HuH-7.5 (cell line): ENCODE results near the gene CNTLN.
"Not testable (repeated sequence)": the region's sequence is repeated elsewhere in the genome, so short reads cannot be mapped to it uniquely, and the experiment has no call there.

Experiments used
- DNase-seq: peaks from one replicate; pipeline ENCODE4 v3.0.0; 2011; ENCODE audit warnings: low spot score

CNTLN gene

GRCh38 chr9:17423681-17424011 is 288.8 kb downstream of the CNTLN start:
- no peak for DNase-seq

- no peak for DNase-seq
These were observed 290.5 kb downstream of the CNTLN start for GRCh38 chr9:17425384-17425783.

- no peak for DNase-seq
These were observed 298.7 kb downstream of the CNTLN start for GRCh38 chr9:17433526-17433925.

GRCh38 chr9:17436854-17437253 is 302.0 kb downstream of the CNTLN start:
- peak; percentile 3 for DNase-seq

GRCh38 chr9:17437813-17438212 is 303.0 kb downstream of the CNTLN start:
- no peak for DNase-seq

GRCh38 chr9:17445126-17445525 is 310.3 kb downstream of the CNTLN start:
- DNase-seq, result not testable (repeated sequence)

- no peak for DNase-seq
These were observed 318.9 kb downstream of the CNTLN start for GRCh38 chr9:17453751-17454150.

GRCh38 chr9:17462869-17463464 is 328.1 kb downstream of the CNTLN start:
- DNase-seq, result no peak

GRCh38 chr9:17470036-17470813 is 335.4 kb downstream of the CNTLN start:
- no peak for DNase-seq

GRCh38 chr9:17472126-17472525 is 337.3 kb downstream of the CNTLN start:
- no peak for DNase-seq

- no peak for DNase-seq
These were observed 341.6 kb downstream of the CNTLN start for GRCh38 chr9:17476401-17476800.

GRCh38 chr9:17477816-17478215 is 343.0 kb downstream of the CNTLN start:
- no peak for DNase-seq

- DNase-seq, result no peak
These were observed 346.1 kb downstream of the CNTLN start for GRCh38 chr9:17480966-17481365.

- DNase-seq, result no peak
These were observed 346.7 kb downstream of the CNTLN start for GRCh38 chr9:17481565-17481964.

- DNase-seq, result no peak
These were observed 350.1 kb downstream of the CNTLN start for GRCh38 chr9:17484906-17485305.

GRCh38 chr9:17486396-17486795 is 351.6 kb downstream of the CNTLN start:
- DNase-seq, result no peak

GRCh38 chr9:17487467-17487866 is 352.6 kb downstream of the CNTLN start:
- no peak for DNase-seq

- no peak for DNase-seq
These were observed 353.8 kb downstream of the CNTLN start for GRCh38 chr9:17488662-17489061.

- no peak for DNase-seq
These were observed 355.3 kb downstream of the CNTLN start for GRCh38 chr9:17490110-17490509.

- no peak for DNase-seq
These were observed 356.9 kb downstream of the CNTLN start for GRCh38 chr9:17491780-17492179.

GRCh38 chr9:17503196-17503595 is 368.4 kb downstream of the CNTLN start:
- no peak for DNase-seq

GRCh38 chr9:17509151-17509550 is 374.3 kb downstream of the CNTLN start:
- no peak for DNase-seq

GRCh38 chr9:17509701-17510100 is 374.9 kb downstream of the CNTLN start:
- no peak for DNase-seq

GRCh38 chr9:17519761-17520160 is 384.9 kb downstream of the CNTLN start:
- no peak for DNase-seq
